ENCODE measurements around the gene DDI1.

Gene DDI1

GRCh38 chr11:104036588-104036987, at the start of gene DDI1:
DDI1 (plus strand) TSS chr11:104036640; CDS start chr11:104036823, 183 bp downstream.
- DNase-seq (ENCODE audit: low read depth) = no peak

- DNase-seq (ENCODE audit: low read depth) = no peak
These were observed 48.5 kb upstream of the DDI1 start for GRCh38 chr11:103987629-103988594.

GRCh38 chr11:103988595-103988969, 47.9 kb upstream of the DDI1 start:
- no peak for DNase-seq (ENCODE audit: low read depth)

GRCh38 chr11:103993507-103993906, 42.9 kb upstream of the DDI1 start:
- DNase-seq (ENCODE audit: low read depth) = no peak

GRCh38 chr11:103994094-103994493, 42.3 kb upstream of the DDI1 start:
- DNase-seq (ENCODE audit: low read depth) = no peak

- no peak for DNase-seq (ENCODE audit: low read depth)
These were observed 41.9 kb upstream of the DDI1 start for GRCh38 chr11:103994518-103994917.

GRCh38 chr11:103995896-103996295, 40.5 kb upstream of the DDI1 start:
- DNase-seq (ENCODE audit: low read depth) = no peak

GRCh38 chr11:103997082-103997481, 39.4 kb upstream of the DDI1 start:
- DNase-seq (ENCODE audit: low read depth) = no peak

- no peak for DNase-seq (ENCODE audit: low read depth)
These were observed 37.5 kb upstream of the DDI1 start for GRCh38 chr11:103998826-103999508.

- no peak for DNase-seq (ENCODE audit: low read depth)
These were observed 35.6 kb upstream of the DDI1 start for GRCh38 chr11:104000798-104001197.

- DNase-seq (ENCODE audit: low read depth) = no peak
These were observed 34.8 kb upstream of the DDI1 start for GRCh38 chr11:104001561-104002056.

- no peak for DNase-seq (ENCODE audit: low read depth)
These were observed 32.9 kb upstream of the DDI1 start for GRCh38 chr11:104003491-104003890.

- no peak for DNase-seq (ENCODE audit: low read depth)
These were observed 31.1 kb upstream of the DDI1 start for GRCh38 chr11:104005234-104005855.

GRCh38 chr11:104009744-104010143, 26.7 kb upstream of the DDI1 start:
- no peak for DNase-seq (ENCODE audit: low read depth)

GRCh38 chr11:104011044-104011443, 25.4 kb upstream of the DDI1 start:
- DNase-seq (ENCODE audit: low read depth) = no peak

GRCh38 chr11:104015649-104016415, 20.6 kb upstream of the DDI1 start:
- no peak for DNase-seq (ENCODE audit: low read depth)

- no peak for DNase-seq (ENCODE audit: low read depth)
These were observed 11.9 kb upstream of the DDI1 start for GRCh38 chr11:104024572-104024971.

- DNase-seq (ENCODE audit: low read depth) = no peak
These were observed 7.8 kb upstream of the DDI1 start for GRCh38 chr11:104028476-104029263.

- DNase-seq (ENCODE audit: low read depth) = no peak
These were observed 3.3 kb upstream of the DDI1 start for GRCh38 chr11:104033134-104033533.

- no peak for DNase-seq (ENCODE audit: low read depth)
These were observed 2.9 kb upstream of the DDI1 start for GRCh38 chr11:104033561-104033960.

GRCh38 chr11:104036995-104037394, 555 bp downstream of the DDI1 start:
- DNase-seq (ENCODE audit: low read depth) = no peak
